Liver (tissue), 3 donors: ENCODE data around the gene PNO1.

ENCODE experiments used
- ATF3 ChIP-seq: IDR thresholded peaks from 2 replicates; pipeline ENCODE4 v1.6.1; 2016; ENCODE audit warnings: antibody characterized with exemption
- CTCF ChIP-seq: fragments of 150-350 bp; IDR thresholded peaks from 2 replicates; pipeline ENCODE4 v1.5.1; 2017; ENCODE audit warnings: improper control_type of control experiment, low read depth, low read length; ENCODE audit not compliant: missing input control
- EGR1 ChIP-seq, 2 donors: IDR thresholded peaks; 2 replicates each; pipeline ENCODE4 v1.6.1; 2016 to 2018; ENCODE audit warnings: antibody characterized with exemption in 2 of 2, low read depth in 2 of 2
- GABPA ChIP-seq, 2 donors: IDR thresholded peaks in 1 of 2; conservative IDR thresholded peaks in 1 of 2; 2 replicates each; pipeline ENCODE4 v1.6.1; 2016; ENCODE audit warnings: antibody characterized with exemption in 2 of 2, mild to moderate bottlenecking in 1 of 2, moderate library complexity in 1 of 2
- JUND ChIP-seq, 2 donors: IDR thresholded peaks; 2 replicates each; pipeline ENCODE4 v1.6.1; 2016; ENCODE audit warnings: antibody characterized with exemption in 2 of 2
- MAX ChIP-seq: IDR thresholded peaks from 2 replicates; pipeline ENCODE4 v1.6.1; 2016; ENCODE audit warnings: antibody characterized with exemption
- RAD21 ChIP-seq, 2 donors: IDR thresholded peaks; 2 replicates each; pipeline ENCODE4 v1.6.1; 2016; ENCODE audit warnings: antibody characterized with exemption in 2 of 2, mild to moderate bottlenecking in 2 of 2
- REST ChIP-seq: IDR thresholded peaks from 2 replicates; pipeline ENCODE4 v1.6.1; 2016; ENCODE audit warnings: antibody characterized with exemption, mild to moderate bottlenecking
- RXRA ChIP-seq, 2 donors: IDR thresholded peaks; 2 replicates each; pipeline ENCODE4 v1.6.1; 2017 to 2018; ENCODE audit warnings: antibody characterized with exemption in 2 of 2, mild to moderate bottlenecking in 1 of 2
- SP1 ChIP-seq: IDR thresholded peaks from 2 replicates; pipeline ENCODE4 v1.6.1; 2018; ENCODE audit warnings: antibody characterized with exemption, mild to moderate bottlenecking
- TAF1 ChIP-seq: conservative IDR thresholded peaks from 2 replicates; pipeline ENCODE4 v1.6.1; 2016; ENCODE audit warnings: antibody characterized with exemption, mild to moderate bottlenecking
- YY1 ChIP-seq: IDR thresholded peaks from 2 replicates; pipeline ENCODE4 v1.6.1; 2016; ENCODE audit warnings: antibody characterized with exemption, mild to moderate bottlenecking
- ZBTB33 ChIP-seq: IDR thresholded peaks from 2 replicates; pipeline ENCODE4 v1.6.1; 2016; ENCODE audit warnings: antibody characterized with exemption
- donor health status: healthy.
- donor health status: healthy.

GRCh38 chr2:68185541-68186164, 28.0 kb downstream of the PNO1 start:
- peak; percentile 27 to 70 for TF ChIP-seq RAD21 (IDR thresholded peaks at IDR 0.05)
- TF ChIP-seq CTCF: peak; percentile 35
- TF ChIP-seq GABPA (IDR thresholded peaks at IDR 0.05 in 1 of 2, conservative IDR thresholded peaks at IDR 0.05 in 1 of 2): no peak
- no peak for TF ChIP-seq SP1
- no peak for TF ChIP-seq EGR1 (IDR thresholded peaks at IDR 0.05; ENCODE audit: low read depth in 2 of 2)
- no peak for TF ChIP-seq TAF1
- TF ChIP-seq REST: no peak
- no peak for TF ChIP-seq ATF3
- TF ChIP-seq ZBTB33: no peak
- TF ChIP-seq YY1: no peak
- TF ChIP-seq RXRA (IDR thresholded peaks at IDR 0.05): peak in 1 of 2 donors; percentile 31
- TF ChIP-seq MAX: no peak
- TF ChIP-seq JUND (IDR thresholded peaks at IDR 0.05): no peak
